IMR-90 (cell line): Measurements from ENCODE around the gene PODXL2. TPM values are rescaled to one million over a fixed set of nuclear protein-coding genes. Genes with fewer than 3 reads are reported as not detected.

Source experiments
- ATAC-seq: fragments of 200-7000 bp; cut with Tn5 transposase; 2 replicates; pipeline ENCODE4 v1.9.1; 2020; ENCODE audit warnings: low read depth, mild to moderate bottlenecking, moderate library complexity
- BruUV-seq: library from RNA; stranded (reverse); fragments of 400-500 nt; replicated peaks from 2 replicates; lab custom pipeline; 2021; lab: Mats Ljungman, UMichigan
- CTCF ChIA-PET: fragments of 300-600 bp; formaldehyde crosslinking; extraction: SDS; loops from one replicate; lab custom pipeline; 2021; ENCODE audit warnings: antibody characterized with exemption; lab: Yijun Ruan, JAX
- POLR2A ChIA-PET: fragments of 300-600 bp; sonication (Branson Sonifier 250); formaldehyde crosslinking; loops from one replicate; lab custom pipeline; 2022; ENCODE audit warnings: antibody characterized with exemption; ENCODE audit not compliant: unreplicated experiment; lab: Charles Lee
- DNase-seq: peaks from one replicate; pipeline ENCODE4 v3.0.0; 2013
- H2AFZ ChIP-seq: replicated peaks from 2 replicates; pipeline ENCODE3; 2013; ENCODE audit warnings: low read length, mild to moderate bottlenecking; ENCODE audit not compliant: poor library complexity
- H2AK5ac ChIP-seq: 2 replicates; pipeline ENCODE4 v1.6.1; 2013; ENCODE audit warnings: low read depth, low read length, inconsistent platforms
- H2AK9ac ChIP-seq: replicated peaks from 2 replicates; pipeline ENCODE3; 2013; ENCODE audit warnings: mild to moderate bottlenecking, low read depth, low read length, moderate library complexity; ENCODE audit not compliant: poor library complexity
- H2BK120ac ChIP-seq: 2 replicates; pipeline ENCODE4 v1.6.1; 2013; ENCODE audit warnings: low read depth, low read length, inconsistent platforms
- H2BK15ac ChIP-seq: 3 replicates; pipeline ENCODE4 v1.6.1; 2013; ENCODE audit warnings: low read depth, low read length, inconsistent platforms
- H2BK20ac ChIP-seq: 2 replicates; pipeline ENCODE4 v1.6.1; 2013; ENCODE audit warnings: low read depth, mild to moderate bottlenecking, inconsistent platforms, low read length, moderate library complexity
- H2BK5ac ChIP-seq: 2 replicates; pipeline ENCODE4 v1.6.1; 2013; ENCODE audit warnings: mild to moderate bottlenecking, low read depth, low read length, inconsistent platforms; ENCODE audit not compliant: poor library complexity, severe bottlenecking
- H3K14ac ChIP-seq: replicated peaks from 2 replicates; pipeline ENCODE4 v1.6.1; 2013; ENCODE audit warnings: low read depth, low read length, inconsistent platforms
- H3K18ac ChIP-seq: 2 replicates; pipeline ENCODE4 v1.6.1; 2013; ENCODE audit warnings: low read depth, low read length, control low read depth
- H3K23ac ChIP-seq: 2 replicates; pipeline ENCODE4 v1.6.1; 2013; ENCODE audit warnings: low read depth, low read length, inconsistent platforms
- H3K27ac ChIP-seq: 2 replicates; pipeline ENCODE4 v1.5.1; 2013; ENCODE audit warnings: mild to moderate bottlenecking, control low read depth, low read length; ENCODE audit not compliant: insufficient read depth
- H3K27me3 ChIP-seq: 2 replicates; pipeline ENCODE4 v1.6.1; 2013; ENCODE audit warnings: low read length; ENCODE audit not compliant: control insufficient read depth, insufficient read depth
- H3K36me3 ChIP-seq: 2 replicates; pipeline ENCODE4 v1.6.1; 2013; ENCODE audit warnings: low read length, mixed read lengths; ENCODE audit not compliant: control insufficient read depth, insufficient read depth
- H3K4ac ChIP-seq: 2 replicates; pipeline ENCODE4 v1.6.1; 2013; ENCODE audit warnings: low read depth, low read length, inconsistent platforms
- H3K4me1 ChIP-seq: 2 replicates; pipeline ENCODE4 v1.6.1; 2013; ENCODE audit warnings: low read length, mixed read lengths; ENCODE audit not compliant: control insufficient read depth, insufficient read depth
- H3K4me2 ChIP-seq: 2 replicates; pipeline ENCODE4 v1.6.1; 2013; ENCODE audit warnings: low read depth, mild to moderate bottlenecking, control low read depth, low read length, moderate library complexity
- H3K4me3 ChIP-seq: 2 replicates; pipeline ENCODE4 v1.5.1; 2013; ENCODE audit warnings: low read depth, mild to moderate bottlenecking, control low read depth, low read length, moderate library complexity; ENCODE audit not compliant: insufficient read depth
- H3K56ac ChIP-seq: 2 replicates; pipeline ENCODE4 v1.6.1; 2013; ENCODE audit warnings: low read length, inconsistent platforms; ENCODE audit not compliant: insufficient read depth; ENCODE audit errors: extremely low read depth
- H3K79me1 ChIP-seq, 2 experiments: 2 replicates each; pipeline ENCODE4 v1.6.1; 2013; ENCODE audit warnings: low read length in 2 of 2, inconsistent platforms in 1 of 2, low read depth in 1 of 2
- H3K9ac ChIP-seq: 2 replicates; pipeline ENCODE4 v1.6.1; 2013; ENCODE audit warnings: low read depth, low read length, control low read depth
- H3K9me1 ChIP-seq: 2 replicates; pipeline ENCODE4 v1.6.1; 2013; ENCODE audit warnings: low read length, inconsistent platforms; ENCODE audit not compliant: insufficient read depth
- H3K9me3 ChIP-seq: 2 replicates; pipeline ENCODE4 v1.6.1; 2013; ENCODE audit warnings: low read length; ENCODE audit not compliant: control insufficient read depth, insufficient read depth
- H4K20me1 ChIP-seq: 2 replicates; pipeline ENCODE4 v1.6.1; 2013; ENCODE audit warnings: low read length, inconsistent platforms; ENCODE audit not compliant: insufficient read depth
- H4K5ac ChIP-seq: 2 replicates; pipeline ENCODE4 v1.6.1; 2013; ENCODE audit warnings: mild to moderate bottlenecking, low read depth, low read length, control low read depth
- H4K8ac ChIP-seq, 2 experiments: 2 replicates each; pipeline ENCODE4 v1.6.1; 2013; ENCODE audit warnings: low read depth in 2 of 2, low read length in 2 of 2, control low read depth in 1 of 2, inconsistent platforms in 1 of 2
- H4K91ac ChIP-seq: 2 replicates; pipeline ENCODE4 v1.6.1; 2013; ENCODE audit warnings: low read depth, low read length, inconsistent platforms; ENCODE audit not compliant: insufficient read depth
- CEBPB ChIP-seq: IDR thresholded peaks from 2 replicates; pipeline ENCODE4 v1.6.1; 2012; ENCODE audit warnings: low read depth, low read length, improper control_type of control experiment
- CHD1 ChIP-seq: IDR thresholded peaks from 2 replicates; pipeline ENCODE4 v1.6.1; 2012; ENCODE audit warnings: low read depth, low read length, improper control_type of control experiment
- POLR2A ChIP-seq: IDR thresholded peaks from 2 replicates; pipeline ENCODE4 v1.6.1; 2012; ENCODE audit warnings: mild to moderate bottlenecking, low read depth, low read length
- RCOR1 ChIP-seq: IDR thresholded peaks from 2 replicates; pipeline ENCODE4 v1.6.1; 2012; ENCODE audit warnings: mild to moderate bottlenecking, low read length, improper control_type of control experiment; ENCODE audit not compliant: insufficient replicate concordance
- WGBS, 2 experiments: methylation state at CpG; one replicate each; pipeline versions ENCODE4 v1.1.5 to v1.1.7; 2013; ENCODE audit warnings: missing lambda C conversion rate in 2 of 2; ENCODE audit not compliant: insufficient read length in 1 of 2; ENCODE audit errors: extremely low coverage in 2 of 2; 5-methylcytosine and 5-hydroxymethylcytosine counted together
- dilution Hi-C: fragments of 300-500 bp; cut with HindIII; formaldehyde crosslinking; loops from one replicate; pipeline ENCODE4 v1.14.3; 2018; ENCODE audit warnings: low sequenced_read_pairs; ENCODE audit not compliant: unreplicated experiment
- in situ Hi-C: fragments of 300-500 bp; cut with MboI; formaldehyde crosslinking; loops from 3 replicates; pipeline ENCODE4 v1.14.3; 2019; ENCODE audit warnings: low sequenced_read_pairs, inconsistent platforms, mixed read lengths
- intact Hi-C: fragments of 100-400 bp; cut with micrococcal nuclease; formaldehyde crosslinking; loops from 2 replicates; pipeline ENCODE4 v1.10.0; 2022
- polyA plus RNA-seq, 3 experiments: library from polyadenylated mRNA; depleted of rRNA; stranded (reverse); fragments of >200 nt; gene quantifications; 2 replicates each; pipeline ENCODE4 v1.2.3, GENCODE V29; 2012; ENCODE audit warnings: low replicate concordance in 1 of 3
- total RNA-seq: library from RNA; depleted of rRNA; stranded (reverse); fragments of >200 nt; gene quantifications from 2 replicates; pipeline ENCODE4 v1.2.3, GENCODE V29; 2012
- TF ChIP-seq, protein P1 (sequence below): fragments of 150-350 bp; IDR thresholded peaks from 2 replicates; pipeline ENCODE4 v1.6.1; 2016; ENCODE audit warnings: low read depth, mild to moderate bottlenecking, low read length, moderate library complexity, borderline replicate concordance

Gene PODXL2
- total and polyA plus RNA-seq, 2 of the 4 experiments (the other 2 are of a cell fraction) = 1.6 to 5.4 TPM

DNA sequence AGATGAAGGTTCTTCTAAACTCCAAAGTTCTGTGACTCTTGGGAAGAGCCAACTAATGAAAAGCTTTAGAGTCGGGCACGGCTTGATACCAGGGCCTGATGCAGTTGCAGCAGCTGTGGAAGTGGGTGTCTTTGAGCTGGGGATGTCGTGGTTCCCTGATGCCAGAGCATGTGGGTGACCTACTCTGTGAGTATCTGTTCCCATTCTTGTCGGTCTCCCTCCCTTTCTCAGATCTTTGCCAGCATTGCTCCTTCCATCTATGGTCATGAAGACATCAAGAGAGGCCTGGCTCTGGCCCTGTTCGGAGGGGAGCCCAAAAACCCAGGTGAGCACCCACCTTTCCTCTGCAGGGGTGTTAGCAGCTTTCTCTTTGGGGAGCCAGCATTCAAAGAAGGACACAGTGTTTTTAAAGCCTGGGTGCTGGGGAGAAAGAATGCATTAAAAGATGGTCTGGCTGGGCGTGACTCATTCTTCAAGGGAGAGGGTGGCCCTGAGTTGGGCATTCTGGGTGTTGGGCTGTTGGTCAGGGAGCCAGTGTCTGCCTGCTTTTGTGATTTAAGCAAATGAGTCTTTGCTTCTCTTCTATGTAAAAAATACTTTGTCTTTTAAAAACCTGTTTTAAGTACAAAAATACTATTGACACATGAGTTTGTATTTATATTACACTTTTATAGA lies 13.2 kb upstream of the PODXL2 start:
- Histone ChIP-seq H3K23ac (no peak overlapping the region), H3K56ac (no peak overlapping the region), H3K4ac (no peak overlapping the region), H3K36me3 (peaks cover 18% of the 10 kb centered on the region), H3K4me1 (peaks cover 9% of the 10 kb centered on the region), H3K79me1 (peaks cover 3 to 14% of the 10 kb centered on the region in 2 experiments; a peak in 2 of 4 replicates), H3K4me2 (no peak overlapping the region), H2BK120ac (no peak overlapping the region), H2AFZ (no peak overlapping the region), H3K14ac (no peak overlapping the region), H4K91ac (no peak overlapping the region), H3K27me3 (no peaks in the 10 kb centered on the region), H2AK9ac (peak overlapping the region; percentile 71), H2AK5ac (no peak overlapping the region), H4K5ac (no peak overlapping the region), H3K9me1 (0 out of 2 replicates have a peak, but pooled peaks cover 3% of the 10 kb centered on the region), H2BK15ac (no peak overlapping the region), H2BK5ac (no peak overlapping the region), H3K27ac (no peak overlapping the region), H2BK20ac (no peak overlapping the region), H3K9me3 (no peaks in the 10 kb centered on the region), H4K20me1 (no peaks in the 10 kb centered on the region), H3K18ac (no peak overlapping the region), H4K8ac (no peak overlapping the region), H3K4me3 (no peak overlapping the region), H3K9ac (no peak overlapping the region)
- 50% methylated on average over 1 of the region's 6 CpGs; no CpG with 5 or more reads in 1 of the 2 experiments for WGBS, 2 experiments
- ChIA-PET CTCF (no interaction called here), POLR2A (no interaction called here)
- in situ Hi-C loops (no loop called here), intact Hi-C loops (no loop called here), dilution Hi-C loops (no loop called here)
- no TSS peak for BruUV-seq
- TF ChIP-seq POLR2A (no peak), CEBPB (no peak), RCOR1 (no peak), CHD1 (no peak)
- TF ChIP-seq, protein P1, sequence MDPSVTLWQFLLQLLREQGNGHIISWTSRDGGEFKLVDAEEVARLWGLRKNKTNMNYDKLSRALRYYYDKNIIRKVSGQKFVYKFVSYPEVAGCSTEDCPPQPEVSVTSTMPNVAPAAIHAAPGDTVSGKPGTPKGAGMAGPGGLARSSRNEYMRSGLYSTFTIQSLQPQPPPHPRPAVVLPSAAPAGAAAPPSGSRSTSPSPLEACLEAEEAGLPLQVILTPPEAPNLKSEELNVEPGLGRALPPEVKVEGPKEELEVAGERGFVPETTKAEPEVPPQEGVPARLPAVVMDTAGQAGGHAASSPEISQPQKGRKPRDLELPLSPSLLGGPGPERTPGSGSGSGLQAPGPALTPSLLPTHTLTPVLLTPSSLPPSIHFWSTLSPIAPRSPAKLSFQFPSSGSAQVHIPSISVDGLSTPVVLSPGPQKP = no peak
- no peak for ATAC-seq
- DNase-seq = no peak
